Panc1 (cell line): Measurements from ENCODE around the gene TCF7. TPM values are rescaled to one million over a fixed set of nuclear protein-coding genes. Genes with fewer than 3 reads are reported as not detected.

Source experiments
- ATAC-seq: fragments of 200-7000 bp; cut with Tn5 transposase; 2 replicates; pipeline ENCODE4 v1.9.1; 2020; ENCODE audit warnings: mild to moderate bottlenecking, moderate library complexity
- BruUV-seq: library from RNA; stranded (reverse); fragments of 400-500 nt; replicated peaks from 2 replicates; lab custom pipeline; 2021; lab: Mats Ljungman, UMichigan
- CTCF ChIA-PET: fragments of 300-600 bp; sonication (Branson Sonifier 250); formaldehyde crosslinking; loops from one replicate; lab custom pipeline; 2022; ENCODE audit warnings: antibody characterized with exemption; lab: Charles Lee
- POLR2A ChIA-PET: fragments of 300-600 bp; sonication (Branson Sonifier 250); formaldehyde crosslinking; loops from one replicate; lab custom pipeline; 2022; ENCODE audit warnings: antibody characterized with exemption; lab: Charles Lee
- DNase-seq: peaks from one replicate; pipeline ENCODE4 v3.0.0-alpha.2; 2010; ENCODE audit warnings: low read depth, low spot score
- H3K27ac ChIP-seq: 2 replicates; pipeline ENCODE4 v1.5.1; 2011; ENCODE audit warnings: mild to moderate bottlenecking, low read length, inconsistent platforms
- H3K27me3 ChIP-seq: fragments of 200-500 bp; sonication (Bioruptor generic); 2 replicates; pipeline ENCODE4 v1.6.0; 2014; ENCODE audit warnings: low read length, inconsistent platforms; ENCODE audit not compliant: control insufficient read depth, insufficient read depth
- H3K36me3 ChIP-seq: fragments of 200-500 bp; sonication (Bioruptor generic); 2 replicates; pipeline ENCODE4 v1.5.1; 2014; ENCODE audit warnings: inconsistent platforms, mild to moderate bottlenecking, low read length, moderate library complexity; ENCODE audit not compliant: control insufficient read depth, insufficient read depth
- H3K4me1 ChIP-seq: 2 replicates; pipeline ENCODE4 v1.5.1; 2011; ENCODE audit warnings: inconsistent platforms, mild to moderate bottlenecking, low read length, moderate library complexity; ENCODE audit not compliant: control insufficient read depth, insufficient read depth
- H3K4me3 ChIP-seq, 2 experiments: 2 replicates each; pipeline ENCODE4 v1.5.1; 2011 to 2012; ENCODE audit warnings: low read depth in 2 of 2, low read length in 2 of 2, mild to moderate bottlenecking in 2 of 2, inconsistent platforms in 1 of 2, moderate library complexity in 1 of 2
- H3K9me3 ChIP-seq: fragments of 200-500 bp; sonication (Bioruptor generic); 2 replicates; pipeline ENCODE4 v1.5.1; 2014; ENCODE audit warnings: low read depth, mild to moderate bottlenecking, inconsistent platforms, low read length, moderate library complexity; ENCODE audit not compliant: control insufficient read depth, insufficient read depth
- CTCF ChIP-seq: fragments of 450-650 bp; IDR thresholded peaks from 2 replicates; pipeline ENCODE4 v1.5.1; 2017; ENCODE audit warnings: mild to moderate bottlenecking
- POLR2AphosphoS5 ChIP-seq: IDR thresholded peaks from 2 replicates; pipeline ENCODE4 v1.6.1; 2012; ENCODE audit warnings: mild to moderate bottlenecking, low read depth, low read length, moderate library complexity
- REST ChIP-seq, 2 experiments: IDR thresholded peaks; 2 replicates each; pipeline ENCODE4 v1.6.1; 2011 to 2012; ENCODE audit warnings: low read depth in 2 of 2, control low read depth in 1 of 2, low read length in 1 of 2, mild to moderate bottlenecking in 1 of 2, moderate library complexity in 1 of 2; ENCODE audit not compliant: insufficient read depth in 1 of 2
- SIN3A ChIP-seq: IDR thresholded peaks from 2 replicates; pipeline ENCODE4 v1.6.1; 2012; ENCODE audit warnings: low read depth, mild to moderate bottlenecking, low read length, moderate library complexity, borderline replicate concordance; ENCODE audit not compliant: insufficient read depth
- TCF7L2 ChIP-seq: IDR thresholded peaks from 2 replicates; pipeline ENCODE4 v1.6.1; 2011; ENCODE audit warnings: mild to moderate bottlenecking, low read depth, low read length, inconsistent platforms
- in situ Hi-C: cut with HindIII; loops from 2 replicates; pipeline ENCODE4 v1.10.0; 2016; ENCODE audit warnings: low sequenced_read_pairs, low pct_unique_long_range_greater_than_20kb
- intact Hi-C: fragments of 100-400 bp; cut with micrococcal nuclease; formaldehyde crosslinking; loops from one replicate; pipeline ENCODE4 v1.10.0; 2022; ENCODE audit not compliant: unreplicated experiment
- total RNA-seq: library from RNA; stranded (reverse); gene quantifications from one replicate; pipeline ENCODE4 v1.2.1, GENCODE V29; 2021; ENCODE audit not compliant: unreplicated experiment

Gene TCF7
- total RNA-seq, 1 experiment from 2014 or later = 24.0 TPM

GRCh38 chr5:134098690-134099089 lies 15.8 kb upstream of the TCF7 start:
- no peak for DNase-seq
- Histone ChIP-seq H3K9me3 (no peaks in the 10 kb centered on the region), H3K27me3 (no peaks in the 10 kb centered on the region), H3K4me3 (no peak overlapping the region), H3K27ac (peak overlapping the region; percentile 34; the same call in 1 of the 2 replicates), H3K4me1 (peaks cover 22% of the 10 kb centered on the region), H3K36me3 (no peaks in the 10 kb centered on the region)
- TF ChIP-seq CTCF = no peak
- no peak for TF ChIP-seq REST (IDR thresholded peaks at IDR 0.05; ENCODE audit: insufficient read depth in 1 of 2, low read depth in 2 of 2, low read length in 1 of 2)
- no peak for TF ChIP-seq SIN3A
- TF ChIP-seq TCF7L2 = no peak
- TF ChIP-seq POLR2AphosphoS5 = no peak
- ChIA-PET CTCF (no interaction called here), POLR2A (no interaction called here)
- no peak for ATAC-seq
- intact Hi-C loops = no loop called here
- in situ Hi-C loops = no loop called here
- BruUV-seq = no TSS peak

- no peaks in the 10 kb centered on the region for H3K36me3 ChIP-seq
- no TSS peak for BruUV-seq
- in situ Hi-C loops (no loop called here), intact Hi-C loops (no loop called here)
- no peak overlapping the region for H3K4me3 ChIP-seq
- no peak for ATAC-seq
- POLR2A ChIA-PET = no interaction called here
- H3K9me3 ChIP-seq = no peaks in the 10 kb centered on the region
- no peak for DNase-seq
- peak overlapping the region; percentile 68; the same call in 1 of the 2 replicates for H3K27ac ChIP-seq
- TF ChIP-seq POLR2AphosphoS5 (no peak), TCF7L2 (no peak), SIN3A (no peak), REST (IDR thresholded peaks at IDR 0.05; ENCODE audit: insufficient read depth in 1 of 2, low read depth in 2 of 2, low read length in 1 of 2) (no peak), CTCF (no peak)
- H3K27me3 ChIP-seq = no peaks in the 10 kb centered on the region
- H3K4me1 ChIP-seq = peaks cover 20% of the 10 kb centered on the region
- CTCF ChIA-PET = no interaction called here
These were observed 15.1 kb upstream of the TCF7 start for GRCh38 chr5:134099288-134099872.
